GM18858 (cell line): Measurements from ENCODE around the gene RHOB.
"Not testable (repeated sequence)": the region's sequence is repeated elsewhere in the genome, so short reads cannot be mapped to it uniquely, and the experiment has no call there.

Source experiments
- ATAC-seq: cut with Tn5 transposase; IDR thresholded peaks from one replicate; pipeline ENCODE4 v1.9.1; 2021; ENCODE audit not compliant: unreplicated experiment

Gene RHOB

GRCh38 chr2:20451761-20452499, 5.1 kb downstream of the RHOB start:
- no peak for ATAC-seq

DNA sequence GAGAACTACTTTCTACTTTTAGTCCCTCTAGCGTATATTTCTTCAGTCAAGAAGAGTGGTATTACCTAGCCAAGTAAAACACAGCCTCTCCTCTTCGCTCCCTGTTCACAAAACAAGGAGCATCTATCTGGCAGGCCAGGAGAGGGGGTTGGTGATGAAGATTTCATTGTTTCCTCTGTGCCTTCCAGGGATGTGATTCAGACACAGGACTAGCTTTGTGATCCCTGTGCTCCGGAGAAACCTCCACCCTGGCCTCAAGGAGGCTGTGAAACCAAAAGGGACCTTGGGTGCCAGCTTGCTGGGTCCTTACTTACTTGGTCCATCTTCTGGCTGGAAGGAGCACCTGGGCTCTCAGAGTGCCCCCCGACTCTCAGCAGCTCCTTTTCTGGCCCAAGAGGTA, 5.7 kb downstream of the RHOB start:
- ATAC-seq: no peak

- no peak for ATAC-seq
Observed at GRCh38 chr2:20453087-20453486, 6.2 kb downstream of the RHOB start.

DNA sequence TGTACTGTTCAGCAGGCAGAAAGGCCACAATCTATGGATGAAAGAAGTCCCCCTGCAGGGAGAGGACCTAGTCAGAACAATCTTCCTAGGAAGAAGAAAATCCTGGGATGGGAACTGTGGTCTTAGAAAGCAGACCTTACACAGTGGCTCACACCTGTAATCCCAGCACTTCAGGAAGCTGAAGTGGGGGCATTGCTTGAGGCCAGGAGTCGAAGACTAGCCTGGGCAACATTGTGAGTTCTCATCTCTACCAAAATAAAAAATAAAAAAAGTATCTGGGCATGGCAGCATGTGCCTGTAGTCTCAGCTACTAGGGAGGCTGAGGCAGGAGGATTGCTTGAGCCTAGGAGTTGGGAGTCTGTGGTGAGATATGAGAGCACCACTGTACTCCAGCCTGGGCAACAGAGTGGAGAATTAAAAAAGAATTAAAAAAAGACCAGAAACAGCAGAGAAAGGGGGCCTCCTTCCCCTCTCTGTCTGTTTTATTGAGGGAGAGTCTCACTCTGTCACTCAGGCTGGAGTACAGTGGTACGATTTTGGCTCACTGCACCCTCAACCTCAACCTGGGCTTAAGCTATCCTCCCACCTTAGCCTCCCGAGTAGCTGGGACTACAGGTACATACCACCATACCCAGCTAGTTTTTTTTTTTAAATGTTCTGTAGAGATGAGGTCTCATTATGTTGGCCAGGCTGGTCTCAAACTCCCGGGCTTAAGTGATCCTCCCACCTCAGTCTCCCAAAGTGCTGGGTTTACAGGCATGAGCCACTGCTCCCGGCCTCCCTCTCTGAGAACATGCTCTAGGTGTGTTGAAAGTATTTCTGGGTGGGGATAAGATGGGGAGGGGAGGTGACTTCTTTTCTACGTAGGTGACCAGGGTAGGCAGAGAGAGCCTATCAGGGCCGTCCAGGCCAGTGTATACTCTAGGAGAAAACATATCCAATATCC, 7.4 kb downstream of the RHOB start:
- no peak for ATAC-seq

DNA sequence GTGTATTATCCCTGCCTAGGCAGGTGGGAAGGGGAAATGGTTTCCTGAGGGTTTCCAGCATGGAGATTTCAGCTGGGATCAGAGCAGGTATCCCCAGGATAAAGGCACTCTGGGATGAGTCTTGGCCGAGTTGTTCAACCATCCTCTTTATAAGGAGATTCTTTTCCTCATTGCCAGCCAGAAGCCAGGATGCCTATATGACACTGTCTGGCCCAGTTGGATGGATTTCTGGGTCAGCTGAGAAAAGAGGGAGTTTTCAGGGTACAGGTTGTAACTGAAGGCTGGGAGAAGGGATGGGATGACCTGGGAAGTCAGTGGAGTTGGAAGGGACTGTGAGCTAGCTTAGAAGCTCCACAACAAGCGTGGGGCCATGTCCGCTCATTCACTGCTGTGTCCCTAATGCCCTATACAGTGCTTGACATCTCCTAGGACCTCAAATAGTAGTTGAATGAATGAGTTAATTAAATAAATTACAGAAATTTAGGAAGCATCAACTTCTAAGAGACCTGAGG, 8.3 kb downstream of the RHOB start:
- no peak for ATAC-seq

GRCh38 chr2:20456116-20456571, 9.3 kb downstream of the RHOB start:
- no peak for ATAC-seq

DNA sequence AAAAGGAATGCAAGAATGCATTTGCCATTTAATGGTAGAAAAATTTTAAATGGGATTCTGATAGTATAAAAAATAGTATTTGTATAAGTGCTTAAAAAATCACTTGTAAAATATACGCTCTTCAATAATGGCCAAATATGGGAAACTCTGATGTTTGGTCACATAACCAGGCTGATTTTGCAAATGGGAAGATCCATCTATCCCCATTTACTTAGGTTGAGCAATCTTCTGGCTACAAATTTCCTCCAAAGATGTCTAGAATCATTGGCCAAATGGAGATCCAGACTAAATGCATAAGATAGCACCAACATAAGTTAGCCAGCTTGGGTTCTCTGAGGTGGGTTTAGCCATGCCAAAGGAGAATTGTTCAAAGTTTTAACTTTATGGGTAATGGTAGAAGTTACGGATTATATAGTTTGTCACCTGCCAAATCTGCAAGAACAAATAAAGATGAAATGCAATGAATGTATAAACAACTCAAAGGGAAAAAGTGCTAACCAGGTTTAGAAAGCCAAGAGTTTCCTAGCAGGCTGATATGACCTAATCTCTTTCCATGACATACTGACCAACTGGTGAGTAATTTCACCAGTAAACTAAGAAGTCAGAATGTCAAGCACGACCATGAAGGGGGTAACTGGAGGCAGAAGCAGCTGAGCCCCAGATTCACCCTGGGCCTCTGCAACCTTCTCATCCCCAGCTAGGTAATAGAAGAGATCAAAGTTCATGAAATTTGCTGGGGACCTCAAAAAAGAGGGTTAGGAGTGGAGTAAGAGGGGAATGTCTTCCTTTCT, 10.0 kb downstream of the RHOB start:
- no peak for ATAC-seq

GRCh38 chr2:20457661-20458630, 11.1 kb downstream of the RHOB start:
- ATAC-seq: no peak

DNA sequence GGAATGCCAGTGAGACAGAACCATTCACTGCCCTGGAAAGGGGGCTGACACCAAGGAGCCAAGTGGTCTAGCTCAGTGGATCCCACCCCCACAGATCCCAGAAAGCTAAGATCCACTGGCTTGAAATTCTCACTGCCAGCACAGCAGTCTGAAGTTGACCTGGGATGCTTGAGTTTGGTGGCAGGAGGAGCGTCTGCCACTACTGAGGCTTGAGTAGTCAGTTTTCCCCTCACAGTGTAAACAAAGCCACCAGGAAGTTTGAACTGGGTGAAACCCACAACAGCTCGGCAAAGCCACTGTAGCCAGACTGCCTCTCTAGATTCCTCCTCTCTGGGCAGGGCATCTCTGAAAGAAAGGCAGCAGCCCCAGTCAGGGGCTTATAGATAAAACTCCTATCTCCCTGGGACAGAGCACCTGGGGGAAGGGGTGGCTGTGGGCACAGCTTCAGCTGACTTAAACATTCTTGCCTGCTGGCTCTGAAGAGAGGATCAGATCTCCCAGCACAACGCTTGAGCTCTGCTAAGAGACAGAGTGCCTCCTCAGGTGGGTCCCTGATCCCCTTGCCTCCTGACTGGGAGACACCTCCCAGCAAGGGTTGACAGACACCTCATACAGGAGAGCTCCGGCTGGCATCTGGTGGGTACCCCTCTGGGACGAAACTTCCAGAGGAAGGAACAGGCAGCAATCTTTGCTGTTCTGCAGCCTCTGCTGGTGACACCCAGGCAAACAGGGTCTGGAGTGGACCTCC, 12.0 kb downstream of the RHOB start:
- not testable (repeated sequence) for ATAC-seq

DNA sequence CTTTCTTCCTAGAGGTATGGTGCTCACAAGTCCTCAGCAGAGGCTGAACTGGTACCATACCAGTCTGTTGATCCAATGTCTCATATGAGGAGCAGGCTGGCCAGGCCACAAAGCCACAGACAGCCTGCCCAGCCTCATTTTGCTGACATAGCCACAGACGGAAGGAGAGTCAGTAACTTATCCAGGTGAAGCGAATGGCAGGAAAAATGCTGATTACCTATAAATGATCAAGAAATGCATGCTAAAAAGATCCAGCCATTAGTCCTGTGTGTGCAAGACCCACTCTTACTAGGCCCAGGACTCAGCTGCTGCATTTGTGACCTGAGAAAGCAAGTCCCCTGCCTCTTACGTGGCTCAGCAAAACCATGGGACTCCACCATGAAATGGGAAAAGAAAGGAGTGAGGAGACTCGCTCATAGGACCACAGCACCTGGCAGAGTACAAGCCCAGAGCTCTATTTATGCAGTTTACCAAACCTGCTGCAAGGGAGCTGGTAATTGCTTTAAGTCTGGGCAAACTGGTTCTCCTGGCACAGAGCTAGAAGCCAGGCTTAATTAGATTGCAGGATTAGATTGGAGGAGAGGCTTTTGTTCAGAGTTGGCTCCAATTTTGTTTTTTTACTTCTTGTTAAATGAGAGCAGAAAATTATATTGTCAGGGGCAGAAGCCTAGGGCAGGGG, 19.0 kb downstream of the RHOB start:
- no peak for ATAC-seq

DNA sequence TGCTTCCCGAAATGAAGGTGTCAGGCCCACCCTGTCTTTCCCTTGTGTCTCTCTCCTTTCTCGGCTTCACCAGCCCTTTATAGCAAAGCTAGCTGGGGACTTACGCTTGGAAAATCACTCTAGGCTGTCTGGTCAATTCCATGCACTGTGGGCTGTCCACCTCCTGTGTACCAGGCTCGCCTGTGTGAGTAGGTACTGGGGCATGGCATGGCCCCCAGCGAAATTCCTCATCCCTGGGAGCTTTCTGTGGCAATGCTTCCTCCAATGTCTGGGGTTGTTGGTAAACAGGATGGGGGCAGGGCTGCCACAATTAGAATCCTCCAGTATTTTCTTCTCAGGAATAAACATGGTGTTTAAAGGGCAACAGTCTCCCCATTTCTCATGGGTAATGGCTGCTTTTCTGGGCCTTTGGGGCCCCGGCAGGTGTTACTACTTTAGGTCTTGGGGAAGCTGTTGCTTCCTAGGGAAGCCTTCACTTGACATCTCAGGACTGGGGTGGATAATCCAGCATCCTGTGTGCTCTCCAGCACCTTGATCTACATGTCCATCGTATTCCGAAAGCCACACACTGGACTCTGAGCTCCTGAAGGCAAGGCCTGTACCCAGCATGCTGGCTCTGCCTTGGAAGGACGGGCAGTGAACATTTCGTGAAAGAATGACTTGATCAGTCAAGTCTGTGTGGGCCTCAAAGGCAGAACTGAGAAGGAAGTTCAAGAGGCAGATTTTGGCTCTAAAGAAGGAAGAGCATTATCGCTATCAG, 21.1 kb downstream of the RHOB start:
- ATAC-seq: no peak

- no peak for ATAC-seq
Observed at GRCh38 chr2:20468549-20469500, 22.0 kb downstream of the RHOB start.

- no peak for ATAC-seq
Observed at GRCh38 chr2:20469595-20469994, 22.7 kb downstream of the RHOB start.

GRCh38 chr2:20470211-20470610, 23.3 kb downstream of the RHOB start:
- no peak for ATAC-seq

- ATAC-seq: no peak
Observed at GRCh38 chr2:20471148-20471547, 24.3 kb downstream of the RHOB start.

DNA sequence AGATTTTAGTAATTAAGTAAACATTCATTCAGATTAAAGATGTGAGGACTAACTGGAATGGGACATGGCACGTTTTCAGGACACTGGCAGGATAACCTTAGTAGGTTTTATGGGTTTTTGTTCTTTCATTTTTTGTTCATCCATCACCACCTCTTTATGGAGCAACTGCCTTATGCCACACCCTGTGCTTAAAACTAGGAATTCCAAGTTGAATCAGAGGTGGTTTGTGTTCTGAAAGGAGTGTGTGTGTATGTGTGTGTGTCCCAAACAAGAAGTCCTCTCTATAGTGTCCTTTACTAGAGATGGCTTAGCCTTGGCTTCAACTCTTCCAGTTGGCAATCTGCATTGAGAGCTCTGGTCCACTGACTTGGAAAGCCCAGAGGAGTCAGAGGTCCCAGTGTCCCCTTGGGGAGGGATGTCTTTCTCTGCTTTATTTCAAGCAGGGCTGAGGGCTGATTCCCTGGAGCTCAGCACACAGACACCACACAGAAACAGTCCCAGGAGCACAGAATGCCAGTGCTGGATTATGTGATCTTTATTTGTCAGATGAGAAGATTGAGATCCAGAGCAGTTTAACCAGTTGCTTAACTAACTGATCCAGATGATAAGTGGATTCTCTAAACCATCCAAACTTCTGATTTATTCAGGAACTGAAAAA, 25.2 kb downstream of the RHOB start:
- no peak for ATAC-seq
